ENCODE results near the gene PSORS1C1.

GRCh38 chr6:31162463-31163165 is 48.0 kb downstream of the PSORS1C1 start:
- no peak for TF ChIP-seq CTCF (IDR thresholded peaks at IDR 0.05)
- no peak for TF ChIP-seq POLR2AphosphoS5 (IDR thresholded peaks at IDR 0.05)
- TF ChIP-seq EP300 (IDR thresholded peaks at IDR 0.05) = no peak
- TF ChIP-seq POLR2A (IDR thresholded peaks at IDR 0.05) = no peak
